Thyroid gland (tissue), 4 donors: Measurements from ENCODE around the gene RPL18. TPM values are rescaled to one million over a fixed set of nuclear protein-coding genes. Genes with fewer than 3 reads are reported as not detected.

Experiments
- DNase-seq, 2 donors: peaks; one replicate each; pipeline ENCODE4 v3.0.0-alpha.2; 2019
- H3K27ac ChIP-seq, 3 donors: fragments of 200-600 bp; sonication (generic); 1 replicate in 2 of 3; 2 replicates in 1 of 3; pipeline ENCODE4 v1.5.1; 2016 to 2019; ENCODE audit warnings: mild to moderate bottlenecking in 1 of 3, moderate library complexity in 1 of 3
- H3K27me3 ChIP-seq: fragments of 200-600 bp; sonication (generic); one replicate; pipeline ENCODE4 v1.5.1; 2019
- H3K36me3 ChIP-seq, 2 donors: fragments of 200-600 bp; sonication (generic); one replicate each; pipeline ENCODE4 v1.5.1; 2016 to 2019
- H3K4me1 ChIP-seq, 2 donors: fragments of 200-600 bp; sonication (generic); one replicate each; pipeline ENCODE4 v1.5.1; 2017 to 2019
- H3K4me3 ChIP-seq, 3 donors: fragments of 200-600 bp; sonication (generic); replicated peaks in 1 of 3; 1 replicate in 2 of 3; 2 replicates in 1 of 3; pipeline ENCODE4 v1.5.1; 2016; ENCODE audit warnings: mild to moderate bottlenecking in 1 of 3
- H3K9me3 ChIP-seq: fragments of 200-600 bp; sonication (generic); one replicate; pipeline ENCODE4 v1.5.1; 2017
- CTCF ChIP-seq, 6 experiments: fragments of 200-600 bp in 3 of 6; fragments of 450-650 bp in 3 of 6; sonication (generic) in 3 of 6; IDR thresholded peaks; one replicate each; pipeline ENCODE4 v1.5.1; 2016 to 2019; ENCODE audit warnings: antibody characterized with exemption in 6 of 6, mild to moderate bottlenecking in 2 of 6, inconsistent platforms in 1 of 6, moderate library complexity in 1 of 6
- POLR2A ChIP-seq, 2 donors: fragments of 450-650 bp; IDR thresholded peaks; one replicate each; pipeline ENCODE4 v1.6.1; 2017; ENCODE audit warnings: antibody characterized with exemption in 2 of 2, mild to moderate bottlenecking in 2 of 2, moderate library complexity in 1 of 2
- WGBS, 2 donors: methylation state at CpG; one replicate each; pipeline ENCODE4 v1.1.5; 2017; 5-methylcytosine and 5-hydroxymethylcytosine counted together
- intact Hi-C: fragments of 100-400 bp; cut with DNase I; formaldehyde crosslinking; loops from one replicate; pipeline ENCODE4 v1.15.1; 2023
- total RNA-seq, 4 donors: library from RNA; depleted of rRNA; stranded (reverse); fragments of >200 nt; gene quantifications; one replicate each; pipeline ENCODE4 v1.2.3, GENCODE V29; 2016

RPL18 gene
- total RNA-seq, 4 donors from 2014 or later: 1,845 to 2,426 (median 1,951) TPM

GRCh38 chr19:48595833-48596232 is 23.1 kb downstream of the RPL18 start:
- no peaks in the 10 kb centered on the region for H3K9me3 ChIP-seq
- DNase-seq: no peak
- intact Hi-C loops: no loop called here
- H3K36me3 ChIP-seq: no peaks in the 10 kb centered on the region
- TF ChIP-seq POLR2A (IDR thresholded peaks at IDR 0.05) (no peak), CTCF (IDR thresholded peaks at IDR 0.05) (no peak)
- H3K27ac ChIP-seq: no peak overlapping the region
- WGBS, 2 donors: 72 to 88% methylated on average over 6 of the region's 6 CpGs
- no peaks in the 10 kb centered on the region for H3K27me3 ChIP-seq
- H3K4me1 ChIP-seq: no peaks in the 10 kb centered on the region
- H3K4me3 ChIP-seq: no peak overlapping the region

GRCh38 chr19:48595171-48595570 is 23.8 kb downstream of the RPL18 start:
- Histone ChIP-seq H3K36me3 (no peaks in the 10 kb centered on the region), H3K4me1 (no peaks in the 10 kb centered on the region), H3K27me3 (no peaks in the 10 kb centered on the region), H3K27ac (no peak overlapping the region), H3K9me3 (no peaks in the 10 kb centered on the region), H3K4me3 (no peak overlapping the region)
- intact Hi-C loops: no loop called here
- TF ChIP-seq CTCF (IDR thresholded peaks at IDR 0.05) (no peak), POLR2A (IDR thresholded peaks at IDR 0.05) (no peak)
- DNase-seq: no peak
- WGBS, 2 donors: 89 to 92% methylated on average over 9 of the region's 9 CpGs

- no peaks in the 10 kb centered on the region for H3K36me3 ChIP-seq
- DNase-seq: no peak
- H3K27me3 ChIP-seq: no peaks in the 10 kb centered on the region
- no peak overlapping the region for H3K4me3 ChIP-seq
- no peaks in the 10 kb centered on the region for H3K9me3 ChIP-seq
- H3K27ac ChIP-seq: no peak overlapping the region
- H3K4me1 ChIP-seq: peaks cover 0 to 3% of the 10 kb centered on the region in 2 donors
- WGBS, 2 donors: 85 to 90% methylated on average over 5 of the region's 5 CpGs
- TF ChIP-seq POLR2A (IDR thresholded peaks at IDR 0.05): no peak
- TF ChIP-seq CTCF (IDR thresholded peaks at IDR 0.05): no peak
- intact Hi-C loops: no loop called here
Measured at GRCh38 chr19:48591021-48591420, 28.0 kb downstream of the RPL18 start.

GRCh38 chr19:48588670-48589401 is 30.1 kb downstream of the RPL18 start:
- peak overlapping the region in 1 of 3 donors; percentile 24 for H3K4me3 ChIP-seq

More at GRCh38 chr19:48588670-48589401, 30.1 kb downstream of the RPL18 start:
- peaks cover 0 to 6% of the 10 kb centered on the region in 2 donors for H3K4me1 ChIP-seq
- H3K9me3 ChIP-seq: no peaks in the 10 kb centered on the region
- WGBS, 2 donors: 6% methylated on average over 34 to 35 of the region's 36 CpGs
- TF ChIP-seq CTCF (IDR thresholded peaks at IDR 0.05) (peak; percentile 66 to 96 (median 92)), POLR2A (IDR thresholded peaks at IDR 0.05) (no peak)
- intact Hi-C loops: loop anchor here (5.0 kb wide), 1 partner anchor 82 kb away; no protein-coding TSS in a partner anchor
- no peaks in the 10 kb centered on the region for H3K36me3 ChIP-seq
- H3K27ac ChIP-seq: no peak overlapping the region
- H3K27me3 ChIP-seq: no peaks in the 10 kb centered on the region
- peak; percentile 91 to 93 for DNase-seq
